Activated CD8-positive, alpha-beta T cell treated with anti-CD3 and anti-CD28 coated beads, Interleukin-2, amount 10 ng/mL, durations not matched to agents 7 days and 5 days (primary cell): ENCODE measurements around the gene OLFML1. TPM values are rescaled to one million over a fixed set of nuclear protein-coding genes. Genes with fewer than 3 reads are reported as not detected.

Experiments used
- ATAC-seq: fragments of 150-1000 bp; cut with Tn5 transposase; one replicate; pipeline ENCODE4 v1.10.0; 2021; ENCODE audit warnings: moderate library complexity
- CTCF ChIA-PET: fragments of 350-600 bp; sonication (Branson Sonifier 250); formaldehyde crosslinking; loops from one replicate; lab custom pipeline; 2021; ENCODE audit warnings: antibody characterized with exemption; lab: Charles Lee
- POLR2A ChIA-PET: fragments of 350-600 bp; sonication (Branson Sonifier 250); formaldehyde crosslinking; loops from one replicate; lab custom pipeline; 2021; ENCODE audit warnings: antibody characterized with exemption; lab: Charles Lee
- DNase-seq: peaks from one replicate; pipeline ENCODE4 v3.0.0-alpha.2; 2020
- H3K27ac Mint-ChIP-seq: one replicate; pipeline ENCODE4 v1.8.0; 2021; ENCODE audit warnings: mild to moderate bottlenecking, mixed read lengths
- H3K27me3 Mint-ChIP-seq: one replicate; pipeline ENCODE4 v1.8.0; 2021; ENCODE audit warnings: low read depth, mixed read lengths
- H3K36me3 Mint-ChIP-seq: one replicate; pipeline ENCODE4 v1.8.0; 2021; ENCODE audit warnings: low read depth, mixed read lengths
- H3K4me1 Mint-ChIP-seq: one replicate; pipeline ENCODE4 v1.8.0; 2021; ENCODE audit warnings: low read depth, mixed read lengths
- H3K4me3 Mint-ChIP-seq: one replicate; pipeline ENCODE4 v1.8.0; 2021; ENCODE audit warnings: mild to moderate bottlenecking, mixed read lengths
- H3K9me3 Mint-ChIP-seq: one replicate; pipeline ENCODE4 v1.8.0; 2022; ENCODE audit warnings: mixed read lengths; ENCODE audit not compliant: insufficient read depth
- total RNA-seq, 2 experiments: library from RNA; stranded (reverse); gene quantifications; one replicate each; pipeline ENCODE4 v1.2.3, GENCODE V29; 2021

Gene OLFML1
- total RNA-seq, 2 experiments from 2014 or later, result not detected

DNA sequence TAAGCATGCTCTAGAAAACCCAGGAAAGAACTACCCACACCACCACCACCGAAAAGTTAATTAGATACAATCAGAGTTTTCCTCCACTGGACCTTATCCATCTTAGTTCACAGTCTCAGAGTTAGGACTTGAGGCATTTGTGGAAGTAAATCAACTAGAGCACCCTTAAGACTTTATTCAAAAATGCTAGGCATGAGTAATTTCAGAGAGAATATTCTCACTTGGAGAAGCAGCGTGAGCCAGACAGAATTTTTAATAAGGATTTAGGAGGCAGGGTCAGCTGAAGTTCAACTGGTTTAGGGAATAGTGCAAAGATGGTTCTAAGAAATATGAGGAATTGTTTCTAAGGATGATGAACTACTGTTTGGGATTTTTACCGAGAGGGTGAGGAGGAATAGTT lies 1.2 kb upstream of the OLFML1 start:
- no peak for ATAC-seq
- CTCF ChIA-PET, result no interaction called here
- H3K4me1 Mint-ChIP-seq, result no peaks in the 10 kb centered on the region
- no peak overlapping the region for H3K27ac Mint-ChIP-seq
- no peaks in the 10 kb centered on the region for H3K36me3 Mint-ChIP-seq
- H3K27me3 Mint-ChIP-seq, result no peaks in the 10 kb centered on the region
- DNase-seq, result no peak
- POLR2A ChIA-PET, result no interaction called here
- H3K9me3 Mint-ChIP-seq, result no peaks in the 10 kb centered on the region
- H3K4me3 Mint-ChIP-seq, result no peak overlapping the region

DNA sequence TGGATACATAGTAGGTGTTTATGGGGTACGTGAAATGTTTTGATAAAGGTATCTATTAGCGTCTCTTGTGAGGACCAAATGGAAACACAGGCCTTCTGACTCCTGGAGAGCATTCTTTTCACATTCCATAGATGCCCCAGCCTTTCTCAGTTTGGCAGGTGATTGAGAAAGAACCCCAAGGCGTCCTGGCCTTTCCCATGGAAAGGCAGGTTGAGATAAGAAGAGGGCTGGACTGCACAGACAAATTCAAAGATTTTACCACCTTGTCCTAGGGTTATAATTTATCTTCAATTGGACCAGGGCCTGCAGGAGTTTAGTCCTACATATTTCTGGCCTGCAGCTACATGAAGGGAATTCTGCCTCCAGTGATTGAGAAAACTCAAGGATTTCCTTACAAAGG lies 661 bp upstream of the OLFML1 start:
- Mint-ChIP-seq H3K4me1 (no peaks in the 10 kb centered on the region), H3K36me3 (no peaks in the 10 kb centered on the region), H3K27ac (no peak overlapping the region), H3K27me3 (peaks cover 3% of the 10 kb centered on the region), H3K9me3 (no peaks in the 10 kb centered on the region), H3K4me3 (no peak overlapping the region)
- CTCF ChIA-PET, result interaction anchor here (1.2 kb wide), 1 partner anchor 37 kb away, joined by 3 read pairs; no protein-coding TSS in a partner anchor
- ATAC-seq, result no peak
- DNase-seq, result no peak
- POLR2A ChIA-PET, result no interaction called here

DNA sequence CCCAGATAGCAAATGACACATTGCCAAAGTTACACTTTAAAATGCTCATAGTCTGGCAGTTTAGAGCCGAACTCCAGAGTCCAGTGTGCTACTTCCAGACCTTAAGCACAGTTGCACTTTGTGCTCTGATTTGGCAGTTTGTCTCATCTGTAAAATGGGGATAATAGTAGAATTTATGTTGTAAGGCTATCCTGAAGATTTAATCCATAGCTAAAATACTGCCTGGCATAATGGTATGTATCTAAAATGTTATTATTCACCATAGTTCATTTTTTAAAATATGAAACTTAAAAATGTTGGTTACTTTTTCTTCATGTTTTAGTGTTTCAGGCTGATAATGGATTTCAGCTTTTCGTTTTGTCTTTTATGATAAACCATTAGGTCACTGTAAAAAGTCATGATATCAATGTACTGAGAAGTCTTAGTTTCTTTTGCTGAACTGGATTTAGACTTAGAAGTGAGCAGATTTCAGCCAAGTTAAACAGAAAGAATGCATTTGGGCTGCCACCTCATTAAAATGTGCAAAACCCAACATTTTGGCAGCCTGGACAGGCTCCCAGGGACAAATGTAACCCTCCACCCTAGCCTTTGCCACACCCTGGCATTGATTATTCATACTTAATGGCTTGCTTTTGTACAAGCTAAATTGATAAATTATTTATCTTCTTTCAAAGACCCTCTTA lies 933 bp downstream of the OLFML1 start:
- Mint-ChIP-seq H3K36me3 (no peaks in the 10 kb centered on the region), H3K9me3 (no peaks in the 10 kb centered on the region), H3K27me3 (peaks cover 6% of the 10 kb centered on the region), H3K4me3 (no peak overlapping the region), H3K27ac (no peak overlapping the region), H3K4me1 (no peaks in the 10 kb centered on the region)
- no peak for DNase-seq
- ChIA-PET POLR2A (no interaction called here), CTCF (no interaction called here)
- no peak for ATAC-seq

DNA sequence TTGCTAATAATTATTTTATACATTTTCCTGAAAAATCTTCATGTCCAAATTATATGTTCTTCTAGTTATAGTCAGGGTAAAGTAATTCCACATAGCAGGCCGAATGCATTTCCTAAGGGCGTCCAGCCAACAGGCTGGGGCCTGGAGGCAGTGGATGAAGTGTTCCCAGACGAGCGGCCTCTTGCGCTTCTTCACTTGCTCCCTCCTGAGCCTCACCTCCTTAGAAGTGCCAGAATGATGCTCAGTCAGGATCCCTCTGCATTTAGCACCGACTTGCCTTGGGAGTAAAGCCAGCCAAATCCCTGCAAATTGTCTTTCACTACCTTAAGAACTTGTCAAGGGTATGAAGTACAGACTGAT lies 1.5 kb downstream of the OLFML1 start:
- no peaks in the 10 kb centered on the region for H3K4me1 Mint-ChIP-seq
- DNase-seq (no peak), ATAC-seq (no peak)
- POLR2A ChIA-PET, result no interaction called here
- peaks cover 6% of the 10 kb centered on the region for H3K27me3 Mint-ChIP-seq
- no peaks in the 10 kb centered on the region for H3K9me3 Mint-ChIP-seq
- CTCF ChIA-PET, result no interaction called here
- H3K4me3 Mint-ChIP-seq, result no peak overlapping the region
- H3K36me3 Mint-ChIP-seq, result no peaks in the 10 kb centered on the region
- no peak overlapping the region for H3K27ac Mint-ChIP-seq

DNA sequence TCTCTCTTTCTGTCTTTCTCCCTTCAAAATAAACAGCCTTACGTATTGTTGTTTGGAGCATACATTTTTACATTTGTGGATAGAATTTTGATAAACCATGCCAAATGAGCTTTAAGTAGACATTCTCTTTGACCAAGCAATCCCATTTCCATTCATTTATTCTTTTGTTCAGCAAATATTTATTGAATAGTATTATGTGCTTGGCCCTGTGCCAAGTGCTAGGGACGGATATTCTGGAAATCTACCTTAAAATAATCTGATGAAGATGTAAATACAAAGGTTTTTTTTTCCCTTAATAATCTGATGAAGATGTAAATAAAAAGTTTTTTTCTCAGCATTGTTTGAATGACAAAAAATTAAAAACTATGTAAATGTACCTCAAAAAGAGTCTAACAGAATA lies 2.1 kb downstream of the OLFML1 start:
- POLR2A ChIA-PET, result no interaction called here
- no peaks in the 10 kb centered on the region for H3K36me3 Mint-ChIP-seq
- no peaks in the 10 kb centered on the region for H3K4me1 Mint-ChIP-seq
- H3K4me3 Mint-ChIP-seq, result no peak overlapping the region
- ATAC-seq (no peak), DNase-seq (no peak)
- peaks cover 6% of the 10 kb centered on the region for H3K27me3 Mint-ChIP-seq
- no peak overlapping the region for H3K27ac Mint-ChIP-seq
- CTCF ChIA-PET, result no interaction called here
- H3K9me3 Mint-ChIP-seq, result no peaks in the 10 kb centered on the region

DNA sequence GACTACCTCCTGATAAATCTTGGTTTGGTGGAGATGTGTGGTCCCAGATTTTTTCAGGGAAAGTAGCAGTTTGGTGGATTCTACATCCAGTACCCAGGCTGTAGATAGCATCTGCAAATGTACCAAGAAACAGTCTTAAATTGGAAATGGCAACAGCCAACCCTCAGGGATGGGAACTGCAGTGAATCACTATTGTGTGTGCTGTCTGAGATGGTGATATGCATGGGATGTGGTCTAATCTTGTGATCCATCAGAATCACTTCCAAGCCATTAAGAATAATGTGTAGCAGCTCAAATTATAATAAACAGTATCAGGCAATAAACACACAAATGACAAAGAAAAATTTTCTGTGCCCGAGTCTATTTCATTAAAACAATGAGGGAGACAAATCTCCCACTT lies 3.4 kb downstream of the OLFML1 start:
- no peak for ATAC-seq
- no peak for DNase-seq
- H3K4me3 Mint-ChIP-seq, result no peak overlapping the region
- no peaks in the 10 kb centered on the region for H3K9me3 Mint-ChIP-seq
- ChIA-PET CTCF (no interaction called here), POLR2A (no interaction called here)
- no peaks in the 10 kb centered on the region for H3K36me3 Mint-ChIP-seq
- peaks cover 6% of the 10 kb centered on the region for H3K27me3 Mint-ChIP-seq
- H3K27ac Mint-ChIP-seq, result no peak overlapping the region
- H3K4me1 Mint-ChIP-seq, result no peaks in the 10 kb centered on the region

DNA sequence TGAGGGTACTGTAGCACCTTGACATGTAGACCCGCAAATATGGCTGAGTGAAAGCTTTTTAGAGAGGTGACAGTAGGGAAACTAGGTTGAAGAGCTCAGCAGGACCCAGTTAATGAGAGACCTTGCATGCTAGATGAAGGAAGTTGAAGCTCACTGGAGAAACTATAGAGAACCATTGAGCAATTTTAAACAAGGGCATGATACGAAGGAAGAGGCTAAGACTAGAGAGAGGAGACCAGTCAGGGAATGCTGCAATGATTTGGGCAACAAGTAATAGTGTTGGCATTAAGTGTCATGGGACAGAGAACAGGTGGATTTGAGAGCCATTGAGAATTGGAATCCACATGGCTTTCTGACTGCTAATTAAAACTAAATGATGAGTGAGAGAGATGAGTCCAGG lies 4.1 kb downstream of the OLFML1 start:
- CTCF ChIA-PET, result no interaction called here
- H3K27ac Mint-ChIP-seq, result no peak overlapping the region

DNA sequence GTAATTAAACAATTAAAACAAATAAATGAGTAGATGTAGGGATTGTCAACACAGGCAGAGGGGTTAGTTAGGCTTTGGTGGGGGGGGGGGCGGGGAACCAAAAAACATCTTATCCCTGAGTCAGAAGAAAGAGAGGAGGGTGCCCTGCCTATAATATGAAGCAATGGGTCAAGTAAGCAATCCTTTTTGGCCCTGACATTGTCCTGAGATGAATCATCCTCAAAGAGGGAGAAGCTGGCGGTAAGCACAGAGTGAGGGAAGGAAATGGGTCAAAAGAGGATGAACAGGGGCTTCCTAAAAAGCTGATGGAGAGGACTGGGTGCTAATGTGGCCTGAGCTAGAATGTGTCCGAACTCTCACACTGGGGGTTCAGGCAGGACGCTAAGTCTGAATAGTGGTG lies 4.7 kb downstream of the OLFML1 start:
- ChIA-PET POLR2A (no interaction called here), CTCF (interaction anchor here (1.2 to 1.3 kb wide), 2 partner anchors 22 to 48 kb away, joined by 3 to 4 read pairs; no protein-coding TSS in a partner anchor)
- H3K27me3 Mint-ChIP-seq, result peaks cover 6% of the 10 kb centered on the region
- no peak for ATAC-seq
- H3K27ac Mint-ChIP-seq, result no peak overlapping the region
- H3K4me3 Mint-ChIP-seq, result no peak overlapping the region
- no peaks in the 10 kb centered on the region for H3K4me1 Mint-ChIP-seq
- no peaks in the 10 kb centered on the region for H3K9me3 Mint-ChIP-seq
- no peak for DNase-seq
- H3K36me3 Mint-ChIP-seq, result no peaks in the 10 kb centered on the region

More for the DNA sequence above, 4.1 kb downstream of the OLFML1 start:
- Mint-ChIP-seq H3K9me3 (no peaks in the 10 kb centered on the region), H3K4me3 (no peak overlapping the region), H3K4me1 (no peaks in the 10 kb centered on the region), H3K36me3 (no peaks in the 10 kb centered on the region), H3K27me3 (peaks cover 6% of the 10 kb centered on the region)
- ATAC-seq (no peak), DNase-seq (no peak)
- POLR2A ChIA-PET, result no interaction called here

DNA sequence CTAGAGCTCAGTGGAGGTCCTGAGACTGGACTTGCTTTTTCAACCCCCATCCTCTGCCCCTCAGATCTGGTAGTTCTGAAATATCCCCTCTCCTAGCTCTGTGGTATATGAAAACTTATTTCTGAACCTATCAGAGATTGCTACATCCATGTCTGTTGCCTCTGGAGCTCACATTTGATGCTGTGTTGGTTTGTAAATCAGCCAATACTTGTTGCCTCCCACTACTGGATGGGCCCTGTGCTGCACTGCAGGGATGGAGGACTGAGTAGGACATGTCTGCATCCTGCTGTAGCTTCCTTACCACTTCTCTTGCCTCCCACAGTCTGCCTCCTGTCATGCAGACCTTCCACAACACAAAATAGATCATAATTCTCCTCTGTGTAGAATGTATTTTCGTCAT lies 5.2 kb downstream of the OLFML1 start:
- Mint-ChIP-seq H3K4me3 (no peak overlapping the region), H3K9me3 (no peaks in the 10 kb centered on the region), H3K27ac (no peak overlapping the region), H3K27me3 (peaks cover 6% of the 10 kb centered on the region), H3K36me3 (no peaks in the 10 kb centered on the region), H3K4me1 (no peaks in the 10 kb centered on the region)
- DNase-seq, result no peak
- ChIA-PET CTCF (interaction anchor here (0.8 to 1.3 kb wide), 3 partner anchors 22 to 175 kb away, joined by 3 to 4 read pairs (median 3); no protein-coding TSS in a partner anchor), POLR2A (no interaction called here)
- ATAC-seq, result no peak

DNA sequence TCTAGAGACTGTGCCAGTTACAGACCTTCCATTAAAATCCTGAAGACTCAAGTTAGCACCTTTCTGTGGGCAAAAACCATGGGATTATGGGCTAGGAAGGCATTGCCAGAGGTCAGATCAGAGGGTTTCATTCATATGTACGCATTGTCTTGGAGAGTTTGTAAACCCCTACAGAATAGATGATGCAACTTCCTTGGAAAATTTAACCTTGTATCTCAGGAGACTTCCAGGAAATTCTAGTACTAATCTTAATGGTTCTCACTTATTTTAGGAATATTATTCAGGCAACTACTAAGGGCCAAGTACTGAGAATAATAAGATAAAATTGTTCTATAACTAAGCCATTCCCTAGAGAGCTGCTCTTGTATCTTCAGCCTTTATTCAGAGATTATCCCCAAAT lies 6.9 kb downstream of the OLFML1 start:
- no peak overlapping the region for H3K27ac Mint-ChIP-seq
- peaks cover 2% of the 10 kb centered on the region for H3K4me1 Mint-ChIP-seq
- DNase-seq (no peak), ATAC-seq (no peak)
- H3K9me3 Mint-ChIP-seq, result no peaks in the 10 kb centered on the region
- H3K4me3 Mint-ChIP-seq, result no peak overlapping the region
- ChIA-PET POLR2A (no interaction called here), CTCF (no interaction called here)
- H3K36me3 Mint-ChIP-seq, result no peaks in the 10 kb centered on the region
- peaks cover 6% of the 10 kb centered on the region for H3K27me3 Mint-ChIP-seq

DNA sequence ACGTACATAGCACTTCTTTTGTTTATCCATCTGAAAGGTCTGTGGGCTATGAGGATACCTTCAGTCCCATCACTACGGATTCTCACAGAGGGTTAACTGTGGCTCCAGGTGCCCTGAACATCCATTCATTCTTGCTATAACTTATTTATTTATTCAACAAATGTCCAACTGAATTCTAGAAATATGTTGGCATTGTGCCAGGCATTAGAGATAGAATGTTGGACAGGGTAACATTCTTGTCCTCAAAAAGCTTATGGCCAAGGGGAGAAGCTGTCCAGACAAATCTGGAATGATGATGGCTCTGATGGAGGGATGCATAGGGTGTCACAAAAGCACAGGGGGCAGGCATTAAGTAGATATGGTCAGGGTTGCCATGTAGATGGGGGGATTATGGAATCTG lies 8.4 kb downstream of the OLFML1 start:
- H3K9me3 Mint-ChIP-seq, result no peaks in the 10 kb centered on the region
- peaks cover 6% of the 10 kb centered on the region for H3K27me3 Mint-ChIP-seq
- CTCF ChIA-PET, result no interaction called here
- no peaks in the 10 kb centered on the region for H3K36me3 Mint-ChIP-seq
- POLR2A ChIA-PET, result no interaction called here
- no peak overlapping the region for H3K27ac Mint-ChIP-seq
- H3K4me3 Mint-ChIP-seq, result no peak overlapping the region
- ATAC-seq (no peak), DNase-seq (no peak)
- peaks cover 2% of the 10 kb centered on the region for H3K4me1 Mint-ChIP-seq

DNA sequence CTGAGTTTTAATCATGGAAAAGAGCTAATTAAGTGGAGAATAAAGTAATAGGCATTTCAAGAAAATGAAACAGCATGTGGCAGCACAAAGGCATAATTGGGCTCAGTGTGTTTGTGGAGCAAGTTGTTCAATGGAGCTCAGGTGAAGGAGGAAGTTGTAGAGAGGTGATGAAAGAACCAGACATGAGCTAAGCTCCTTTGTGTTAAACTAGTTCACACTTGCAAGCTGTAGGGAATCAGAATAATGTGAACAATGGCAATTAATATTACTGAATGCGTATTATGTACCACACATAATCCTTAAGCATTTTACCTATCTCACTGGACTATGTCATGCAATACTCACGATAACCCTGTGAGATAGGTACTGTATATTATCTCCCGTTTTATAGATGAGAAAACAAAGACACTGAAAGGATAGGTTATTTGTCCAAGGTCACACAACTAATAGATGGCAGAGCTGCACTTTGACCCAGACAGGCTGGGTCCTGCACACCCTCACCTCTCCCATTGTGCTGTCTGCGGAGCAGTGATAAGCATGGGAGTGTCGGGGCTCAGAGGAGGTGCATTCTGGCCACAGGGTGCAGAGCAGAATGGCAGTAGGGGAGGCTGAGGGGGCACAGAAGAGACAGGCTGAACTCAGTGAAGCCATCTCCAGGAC lies 8.9 kb downstream of the OLFML1 start:
- no peak overlapping the region for H3K4me3 Mint-ChIP-seq
- no peak for DNase-seq
- H3K27ac Mint-ChIP-seq, result no peak overlapping the region
- no peaks in the 10 kb centered on the region for H3K9me3 Mint-ChIP-seq
- ATAC-seq, result no peak
- H3K27me3 Mint-ChIP-seq, result peaks cover 8% of the 10 kb centered on the region
- ChIA-PET CTCF (no interaction called here), POLR2A (no interaction called here)
- H3K4me1 Mint-ChIP-seq, result peaks cover 2% of the 10 kb centered on the region
- H3K36me3 Mint-ChIP-seq, result no peaks in the 10 kb centered on the region
